Body of pancreas (tissue), 4 donors: Measurements from ENCODE around the gene FGF22. TPM values are rescaled to one million over a fixed set of nuclear protein-coding genes. Genes with fewer than 3 reads are reported as not detected.

ENCODE experiments used
- ATAC-seq: fragments of 150-250 bp; one replicate; pipeline ENCODE4 v1.9.1; 2016
- DNase-seq, 4 donors: peaks; one replicate each; pipeline ENCODE4 v3.0.0-alpha.2; 2019
- H3K27ac ChIP-seq, 4 donors: fragments of 200-600 bp; sonication (generic); 1 replicate in 3 of 4; 2 replicates in 1 of 4; pipeline versions ENCODE4 v1.5.1 to v1.6.1; 2016 to 2019; ENCODE audit warnings: mild to moderate bottlenecking in 1 of 4, mixed read lengths in 1 of 4, moderate library complexity in 1 of 4
- H3K27me3 ChIP-seq, 2 donors: fragments of 200-600 bp; sonication (generic); one replicate each; pipeline ENCODE4 v1.6.0; 2016; ENCODE audit warnings: mild to moderate bottlenecking in 1 of 2
- H3K36me3 ChIP-seq, 2 donors: fragments of 200-600 bp; sonication (generic); replicated peaks in 1 of 2; 2 replicates each; pipeline ENCODE4 v1.5.1; 2016; ENCODE audit warnings: low read depth in 2 of 2; ENCODE audit not compliant: insufficient read depth in 1 of 2
- H3K4me1 ChIP-seq: fragments of 200-600 bp; sonication (generic); one replicate; pipeline ENCODE4 v1.6.0; 2016
- H3K4me3 ChIP-seq, 2 donors: fragments of 200-600 bp; sonication (generic); 1 replicate in 1 of 2; 2 replicates in 1 of 2; pipeline ENCODE4 v1.5.1; 2016 to 2019
- H3K9me3 ChIP-seq, 3 donors: fragments of 200-600 bp; sonication (generic); 1 replicate in 2 of 3; 2 replicates in 1 of 3; pipeline ENCODE4 v1.5.1; 2016
- POLR2A ChIP-seq, 3 donors: fragments of 450-650 bp; IDR thresholded peaks; one replicate each; pipeline ENCODE4 v1.6.1; 2016; ENCODE audit warnings: antibody characterized with exemption in 3 of 3, mild to moderate bottlenecking in 2 of 3
- WGBS, 2 donors: methylation state at CpG; one replicate each; pipeline ENCODE4 v1.1.5; 2017; 5-methylcytosine and 5-hydroxymethylcytosine counted together
- intact Hi-C: fragments of 100-400 bp; cut with DNase I; formaldehyde crosslinking; loops from one replicate; pipeline ENCODE4 v1.15.1; 2023
- total RNA-seq, 2 donors: library from RNA; depleted of rRNA; stranded (reverse); fragments of >200 nt; gene quantifications; one replicate each; pipeline ENCODE4 v1.1.0, GENCODE V29; 2016
- TF ChIP-seq, protein P1 (sequence below), 7 experiments: fragments of 450-650 bp in 4 of 7; fragments of 200-600 bp in 3 of 7; sonication (generic) in 3 of 7; IDR thresholded peaks; one replicate each; pipeline ENCODE4 v1.5.1; 2016 to 2019; ENCODE audit warnings: antibody characterized with exemption in 7 of 7

Gene FGF22
- total RNA-seq, 2 donors from 2014 or later: not detected

DNA sequence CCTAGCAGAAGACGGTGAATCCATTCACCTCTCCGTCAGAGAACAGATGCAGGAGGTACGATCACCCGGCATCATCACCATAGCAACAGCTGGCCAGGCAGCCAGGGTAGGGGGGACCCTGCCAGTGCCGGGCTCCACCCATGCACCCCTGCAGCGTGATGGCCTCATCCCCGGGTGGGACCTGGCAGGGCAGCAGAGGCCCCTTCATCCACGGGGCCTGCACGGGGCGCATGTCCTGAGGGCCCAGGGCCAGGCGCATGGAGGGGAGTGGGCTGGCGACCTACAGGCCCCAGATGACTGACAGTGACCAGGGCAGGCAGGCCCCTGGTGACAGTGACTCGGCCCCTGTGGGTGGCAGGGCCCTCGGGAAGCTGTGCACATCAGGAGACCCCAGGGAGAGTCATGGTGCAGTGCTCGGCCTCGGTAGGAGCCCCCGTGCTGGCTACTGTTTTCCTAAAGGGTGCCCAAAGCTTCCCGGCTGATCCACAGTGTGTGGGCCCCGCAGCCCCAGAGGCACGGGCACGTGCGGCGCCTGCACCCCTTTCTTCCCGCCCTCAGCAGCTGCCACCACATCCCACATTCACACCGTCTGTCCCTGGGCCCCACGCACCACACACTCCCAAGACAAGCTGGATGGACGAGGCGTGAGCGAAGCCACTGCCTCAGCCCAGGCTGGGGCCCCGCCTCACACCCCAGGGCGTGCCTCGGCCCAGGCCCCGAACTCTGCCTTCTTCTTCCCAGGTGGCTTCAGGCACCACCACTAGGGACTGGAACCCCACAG, 18.6 kb downstream of the FGF22 start:
- intact Hi-C loops: no loop called here
- Histone ChIP-seq H3K4me1 (peaks cover 54% of the 10 kb centered on the region), H3K27ac (no peak overlapping the region), H3K27me3 (no peaks in the 10 kb centered on the region), H3K36me3 (no peaks in the 10 kb centered on the region), H3K9me3 (no peaks in the 10 kb centered on the region), H3K4me3 (no peak overlapping the region)
- WGBS, 2 donors: 81 to 100% methylated on average over 1 to 19 of the region's 33 CpGs
- DNase-seq: peak in 1 of 4 donors; percentile 13
- no peak for ATAC-seq
- no peak for TF ChIP-seq POLR2A (IDR thresholded peaks at IDR 0.05)
- TF ChIP-seq, protein P1, sequence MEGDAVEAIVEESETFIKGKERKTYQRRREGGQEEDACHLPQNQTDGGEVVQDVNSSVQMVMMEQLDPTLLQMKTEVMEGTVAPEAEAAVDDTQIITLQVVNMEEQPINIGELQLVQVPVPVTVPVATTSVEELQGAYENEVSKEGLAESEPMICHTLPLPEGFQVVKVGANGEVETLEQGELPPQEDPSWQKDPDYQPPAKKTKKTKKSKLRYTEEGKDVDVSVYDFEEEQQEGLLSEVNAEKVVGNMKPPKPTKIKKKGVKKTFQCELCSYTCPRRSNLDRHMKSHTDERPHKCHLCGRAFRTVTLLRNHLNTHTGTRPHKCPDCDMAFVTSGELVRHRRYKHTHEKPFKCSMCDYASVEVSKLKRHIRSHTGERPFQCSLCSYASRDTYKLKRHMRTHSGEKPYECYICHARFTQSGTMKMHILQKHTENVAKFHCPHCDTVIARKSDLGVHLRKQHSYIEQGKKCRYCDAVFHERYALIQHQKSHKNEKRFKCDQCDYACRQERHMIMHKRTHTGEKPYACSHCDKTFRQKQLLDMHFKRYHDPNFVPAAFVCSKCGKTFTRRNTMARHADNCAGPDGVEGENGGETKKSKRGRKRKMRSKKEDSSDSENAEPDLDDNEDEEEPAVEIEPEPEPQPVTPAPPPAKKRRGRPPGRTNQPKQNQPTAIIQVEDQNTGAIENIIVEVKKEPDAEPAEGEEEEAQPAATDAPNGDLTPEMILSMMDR (IDR thresholded peaks at IDR 0.05): no peak

DNA sequence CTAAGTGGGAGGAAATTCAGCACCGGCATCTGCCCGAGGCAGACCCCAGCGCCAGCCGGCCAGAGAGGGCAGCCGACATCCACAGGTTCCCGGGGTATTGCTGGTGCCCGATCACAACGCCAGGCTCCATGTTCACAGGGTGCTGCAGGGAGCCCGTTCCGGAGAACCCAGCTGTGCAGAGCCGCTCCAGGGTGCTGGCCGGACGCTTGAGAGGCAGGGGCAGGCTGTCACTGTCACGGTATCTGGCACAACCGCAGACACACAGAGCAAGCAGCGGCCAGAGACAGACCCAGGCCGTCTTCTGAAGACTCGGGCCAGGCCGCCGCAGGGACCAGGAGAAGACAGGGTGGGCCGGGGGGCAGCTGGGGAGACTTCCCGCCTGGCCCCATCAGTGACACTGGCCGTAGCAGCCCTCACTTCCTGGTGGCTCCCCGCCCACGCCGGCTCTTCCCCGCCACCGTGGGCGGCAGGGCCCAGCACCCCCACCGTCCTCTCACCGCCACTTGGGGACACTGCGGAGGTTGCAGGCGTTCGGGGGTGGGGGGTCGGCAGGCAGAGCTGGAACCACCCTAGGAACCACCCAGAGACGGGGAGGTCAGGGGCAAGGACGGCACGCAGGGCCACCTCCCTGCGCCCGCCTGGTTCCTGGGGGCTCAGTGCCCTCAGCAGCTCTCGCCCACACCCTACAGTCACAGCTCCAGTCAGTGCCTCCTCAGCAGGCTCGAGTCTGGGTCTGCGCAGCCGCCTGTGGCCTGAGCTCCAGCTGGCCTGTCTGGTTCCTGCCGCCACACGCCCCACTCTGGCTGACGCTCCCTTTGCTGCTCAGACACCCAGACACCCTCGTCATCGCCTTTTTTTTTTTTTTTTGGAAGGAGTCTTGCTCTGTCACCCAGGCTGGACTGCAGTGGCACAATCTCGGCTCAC, 19.5 kb downstream of the FGF22 start:
- no peaks in the 10 kb centered on the region for H3K9me3 ChIP-seq
- ATAC-seq: no peak
- H3K27ac ChIP-seq: peak overlapping the region in 2 of 4 donors; percentile 88 to 91
- intact Hi-C loops: no loop called here
- 79 to 80% methylated on average over 9 to 46 of the region's 50 CpGs for WGBS, 2 donors
- H3K4me3 ChIP-seq: no peak overlapping the region
- no peaks in the 10 kb centered on the region for H3K27me3 ChIP-seq
- TF ChIP-seq, protein P1 (IDR thresholded peaks at IDR 0.05): no peak
- TF ChIP-seq POLR2A (IDR thresholded peaks at IDR 0.05): no peak
- peaks cover 63% of the 10 kb centered on the region for H3K4me1 ChIP-seq
- peak in 2 of 4 donors; percentile 37 to 47 for DNase-seq
- H3K36me3 ChIP-seq: no peaks in the 10 kb centered on the region

DNA sequence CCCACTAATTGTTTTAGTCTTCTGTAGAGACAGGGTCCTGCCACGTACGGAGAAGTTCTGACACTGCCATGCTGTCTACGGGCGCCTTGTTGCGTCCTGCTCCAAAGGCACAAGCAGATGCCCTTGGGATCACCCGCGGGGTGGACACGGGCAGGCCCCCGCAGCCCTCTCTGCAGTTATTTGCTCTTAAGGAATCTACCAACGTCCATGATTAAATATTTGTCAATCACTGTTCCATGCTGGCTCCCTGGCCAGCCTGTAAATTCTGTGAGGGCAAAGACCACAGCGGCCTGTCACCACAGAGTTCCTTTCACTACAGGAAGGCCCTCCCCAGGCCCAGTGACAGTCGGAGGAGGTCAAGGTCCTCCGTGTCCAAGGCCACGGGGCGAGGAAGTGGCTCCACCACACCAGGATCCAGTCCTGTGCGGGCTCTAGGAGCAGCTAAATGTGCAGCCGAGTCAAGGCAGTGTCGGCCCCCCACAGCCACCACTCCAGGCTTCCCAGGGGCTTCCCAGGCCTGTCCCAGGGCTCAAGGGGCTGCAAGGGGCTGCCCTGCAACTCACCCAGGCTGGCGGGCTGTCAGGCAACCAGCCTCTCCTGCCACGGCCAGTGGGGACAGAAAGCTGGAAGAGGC, 21.2 kb downstream of the FGF22 start:
- no peak for TF ChIP-seq POLR2A (IDR thresholded peaks at IDR 0.05)
- TF ChIP-seq, protein P1 (IDR thresholded peaks at IDR 0.05): no peak
- H3K4me3 ChIP-seq: no peak overlapping the region
- intact Hi-C loops: no loop called here
- WGBS, 2 donors: 16 to 25% methylated on average over 11 to 20 of the region's 20 CpGs
- H3K27me3 ChIP-seq: no peaks in the 10 kb centered on the region
- H3K4me1 ChIP-seq: peaks cover 74% of the 10 kb centered on the region
- H3K36me3 ChIP-seq: no peaks in the 10 kb centered on the region
- DNase-seq (no peak), ATAC-seq (no peak)
- H3K9me3 ChIP-seq: no peaks in the 10 kb centered on the region
- H3K27ac ChIP-seq: peak overlapping the region; percentile 27 to 91 (median 88)

DNA sequence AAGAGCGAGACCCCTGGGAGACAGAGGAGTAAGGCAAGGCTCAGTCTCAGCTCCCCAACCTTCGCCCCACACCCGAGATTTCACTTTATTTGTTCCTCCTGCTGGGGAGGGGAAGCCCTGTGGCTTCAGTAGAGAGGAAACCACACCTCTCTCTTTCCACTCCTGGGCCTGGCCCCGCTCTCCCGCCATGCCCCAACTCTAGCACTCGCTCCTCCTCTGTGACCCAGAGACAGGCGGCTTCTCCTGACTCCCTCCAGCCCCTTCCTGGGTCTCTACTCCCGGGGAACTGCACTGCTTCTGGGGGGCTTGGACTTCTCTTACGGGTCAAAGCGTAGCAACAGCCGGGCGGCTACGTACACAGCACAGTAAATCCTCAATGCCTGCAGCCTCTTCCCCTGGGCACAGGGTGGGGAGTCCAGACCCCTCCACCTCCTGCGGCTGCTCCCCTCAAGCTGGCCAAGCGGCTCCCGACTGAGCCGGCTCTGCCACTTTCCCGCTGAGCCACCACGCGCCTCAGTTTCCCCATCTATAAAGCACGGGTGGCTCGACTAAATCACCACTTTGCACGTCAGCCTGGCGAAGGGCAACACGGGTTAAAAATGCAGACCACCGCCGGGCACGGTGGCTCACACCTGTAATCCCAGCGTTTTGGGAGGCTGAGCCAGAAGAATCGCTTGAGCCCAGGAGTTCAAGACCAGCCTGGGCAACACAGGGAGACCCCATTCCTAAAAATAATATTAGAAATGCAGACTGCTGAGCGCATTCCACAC, 21.9 kb downstream of the FGF22 start:
- ATAC-seq: no peak
- H3K4me1 ChIP-seq: peaks cover 74% of the 10 kb centered on the region
- TF ChIP-seq, protein P1 (IDR thresholded peaks at IDR 0.05): no peak
- TF ChIP-seq POLR2A (IDR thresholded peaks at IDR 0.05): no peak

More for the DNA sequence above, 21.9 kb downstream of the FGF22 start:
- 9 to 13% methylated on average over 19 to 30 of the region's 31 CpGs for WGBS, 2 donors
- Histone ChIP-seq H3K27me3 (no peaks in the 10 kb centered on the region), H3K27ac (peak overlapping the region; percentile 27 to 91 (median 88)), H3K36me3 (no peaks in the 10 kb centered on the region), H3K9me3 (no peaks in the 10 kb centered on the region), H3K4me3 (peak overlapping the region; percentile 95 to 98)
- DNase-seq: peak in 1 of 4 donors; percentile 34
- intact Hi-C loops: no loop called here
